NCI-H2196 (cell line): ENCODE measurements around the gene KHNYN.
"Not testable (repeated sequence)": the region's sequence is repeated elsewhere in the genome, so short reads cannot be mapped to it uniquely, and the experiment has no call there.

Experiments
- DNase-seq: peaks from one replicate; lab custom pipeline; 2025; ENCODE audit not compliant: unreplicated experiment; lab: John Stamatoyannopoulos, UW

Gene KHNYN

GRCh38 chr14:24465805-24466204 lies 36.1 kb downstream of the KHNYN start:
- no peak for DNase-seq

GRCh38 chr14:24470450-24470849 lies 40.7 kb downstream of the KHNYN start:
- not testable (repeated sequence) for DNase-seq

GRCh38 chr14:24473211-24473610 lies 43.5 kb downstream of the KHNYN start:
- DNase-seq: no peak

- no peak for DNase-seq
Measured at GRCh38 chr14:24475261-24475660, 45.5 kb downstream of the KHNYN start.

- not testable (repeated sequence) for DNase-seq
Measured at GRCh38 chr14:24479999-24480398, 50.2 kb downstream of the KHNYN start.

- DNase-seq: peak; percentile 26
Measured at GRCh38 chr14:24481622-24482324, 52.0 kb downstream of the KHNYN start.

- DNase-seq: not testable (repeated sequence)
Measured at GRCh38 chr14:24482699-24483303, 53.0 kb downstream of the KHNYN start.

- no peak for DNase-seq
Measured at GRCh38 chr14:24483604-24484252, 54.0 kb downstream of the KHNYN start.
